GM21360 (cell line): ENCODE measurements around the gene GPRIN3.
"Not testable (repeated sequence)": the region's sequence is repeated elsewhere in the genome, so short reads cannot be mapped to it uniquely, and the experiment has no call there.

Experiments used
- ATAC-seq: cut with Tn5 transposase; IDR thresholded peaks from one replicate; pipeline ENCODE4 v1.9.1; 2021; ENCODE audit warnings: mild to moderate bottlenecking, moderate library complexity; ENCODE audit not compliant: unreplicated experiment

Gene GPRIN3

DNA sequence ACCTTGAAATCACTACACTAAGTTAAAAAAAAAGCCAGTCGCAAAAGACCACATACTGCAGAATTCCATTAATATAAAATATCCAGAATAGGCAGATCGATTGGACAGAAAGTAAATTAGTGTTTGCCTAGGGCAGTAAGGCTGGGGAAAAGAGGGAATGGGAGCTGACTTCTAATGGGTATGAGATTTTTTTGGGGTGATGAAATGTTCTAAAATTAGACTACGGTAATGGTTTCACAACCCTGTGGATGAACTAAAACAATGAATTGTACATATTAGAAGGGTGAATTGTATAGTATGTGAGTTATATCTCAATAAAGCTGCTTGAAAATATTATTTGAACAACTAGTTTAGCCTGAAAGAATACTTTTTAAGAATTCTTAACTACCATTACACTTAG is 6.7 kb upstream of the GPRIN3 start:
- ATAC-seq, result no peak

DNA sequence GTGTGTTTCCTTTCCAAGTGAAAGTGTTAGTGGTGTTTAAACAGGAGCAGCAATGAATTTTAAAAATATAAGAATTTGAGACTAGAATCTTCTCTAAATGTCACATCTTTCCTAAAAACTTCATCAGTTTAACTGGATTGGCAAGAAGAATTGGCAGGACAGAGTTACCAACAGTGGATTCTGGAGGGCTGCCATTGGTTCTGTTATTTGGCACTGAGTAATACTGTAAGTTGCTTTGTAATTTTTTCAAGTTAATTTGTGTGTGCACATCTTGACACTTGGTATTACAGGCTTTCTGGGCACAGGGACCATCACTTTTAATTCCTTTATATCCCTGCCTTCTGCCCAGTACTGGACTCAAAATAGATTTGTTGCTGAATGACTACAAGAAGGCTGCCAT is 4.5 kb upstream of the GPRIN3 start:
- ATAC-seq, result no peak

- ATAC-seq, result no peak
Observed at GRCh38 chr4:89311433-89311832, 3.8 kb upstream of the GPRIN3 start.

GRCh38 chr4:89309154-89309553 is 1.6 kb upstream of the GPRIN3 start:
- not testable (repeated sequence) for ATAC-seq

GRCh38 chr4:89308161-89308500 is 531 bp upstream of the GPRIN3 start:
- no peak for ATAC-seq

- ATAC-seq, result no peak
Observed at GRCh38 chr4:89307178-89307445, 488 bp downstream of the GPRIN3 start.

DNA sequence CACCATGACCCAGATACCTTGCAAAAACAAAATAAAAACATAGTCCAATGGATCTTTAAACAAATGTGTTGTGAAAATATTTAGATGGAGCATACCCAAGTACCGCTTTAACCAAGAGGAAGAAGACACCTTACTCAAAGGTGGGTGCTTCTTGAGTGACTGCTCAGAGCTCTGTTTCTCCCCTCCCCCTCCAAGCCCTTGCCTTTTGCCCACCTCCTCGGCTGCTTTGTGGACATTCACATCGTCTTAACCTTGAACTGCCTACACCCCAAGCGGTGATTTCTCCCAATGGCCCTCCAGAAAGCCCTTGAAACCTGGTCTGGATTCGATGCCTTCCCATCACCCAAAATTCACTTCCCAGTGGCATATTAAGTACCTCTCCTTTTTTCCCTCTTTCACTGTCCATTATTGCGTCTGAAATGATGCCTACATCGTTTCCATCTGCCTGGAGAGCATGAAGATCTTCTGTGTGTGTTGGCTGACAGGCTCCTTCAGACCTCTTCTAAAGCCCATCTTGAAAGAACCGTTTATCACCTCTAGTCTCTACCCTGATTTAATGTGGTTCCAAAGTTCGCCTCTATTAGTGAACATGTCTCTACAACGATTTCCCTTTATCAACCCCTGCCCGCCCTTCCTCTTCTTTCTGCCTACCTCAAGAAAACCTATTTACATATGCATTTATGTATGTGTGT is 968 bp downstream of the GPRIN3 start:
- ATAC-seq, result no peak

GRCh38 chr4:89305712-89306437 is 1.7 kb downstream of the GPRIN3 start:
- no peak for ATAC-seq

- ATAC-seq, result no peak
Observed at GRCh38 chr4:89305028-89305427, 2.6 kb downstream of the GPRIN3 start.

GRCh38 chr4:89303814-89304388 is 3.7 kb downstream of the GPRIN3 start:
- no peak for ATAC-seq

- ATAC-seq, result no peak
Observed at GRCh38 chr4:89303177-89303576, 4.4 kb downstream of the GPRIN3 start.

- no peak for ATAC-seq
Observed at GRCh38 chr4:89301902-89302301, 5.7 kb downstream of the GPRIN3 start.

DNA sequence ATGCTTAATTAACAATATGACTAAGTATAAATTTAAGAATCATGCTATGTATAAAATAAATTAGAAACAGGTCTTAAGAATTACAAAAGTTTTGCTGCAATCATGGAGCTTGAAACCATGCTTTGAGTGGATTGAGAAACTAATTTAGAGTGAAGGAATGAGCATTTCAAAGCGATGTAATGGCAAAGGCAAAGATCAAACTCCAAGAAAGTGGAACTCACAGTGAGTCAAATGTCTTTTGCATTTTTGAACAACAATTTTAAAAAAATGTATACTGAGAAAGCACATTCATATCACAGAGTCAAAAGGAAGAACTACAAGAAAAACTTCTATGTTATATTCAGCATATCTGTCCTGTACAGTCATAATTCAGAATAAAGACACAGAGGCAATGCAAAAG is 6.6 kb downstream of the GPRIN3 start:
- no peak for ATAC-seq

GRCh38 chr4:89300499-89300898 is 7.1 kb downstream of the GPRIN3 start:
- ATAC-seq, result no peak

- no peak for ATAC-seq
Observed at GRCh38 chr4:89300060-89300459, 7.5 kb downstream of the GPRIN3 start.

- no peak for ATAC-seq
Observed at GRCh38 chr4:89299153-89299791, 8.3 kb downstream of the GPRIN3 start.

DNA sequence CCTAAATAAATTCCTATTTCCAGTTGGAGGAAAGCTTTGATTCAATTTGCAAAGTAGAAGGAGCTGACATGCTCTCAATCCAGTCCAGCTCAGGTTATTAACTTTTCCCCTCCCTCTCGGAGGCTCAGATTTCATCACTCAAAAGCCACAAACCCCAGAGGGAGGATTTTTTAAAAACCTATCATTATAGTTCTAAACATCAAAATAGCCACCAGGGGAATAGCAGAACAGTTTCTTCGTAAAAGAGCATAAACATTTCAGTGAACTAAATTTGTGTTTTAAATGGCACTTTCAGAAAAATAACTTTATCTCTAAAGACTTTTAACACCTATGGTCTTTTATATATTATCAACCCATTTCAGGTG is 8.8 kb downstream of the GPRIN3 start:
- no peak for ATAC-seq

- no peak for ATAC-seq
Observed at GRCh38 chr4:89298155-89298554, 9.4 kb downstream of the GPRIN3 start.

- no peak for ATAC-seq
Observed at GRCh38 chr4:89296896-89297295, 10.7 kb downstream of the GPRIN3 start.

GRCh38 chr4:89296399-89296798 is 11.2 kb downstream of the GPRIN3 start:
- ATAC-seq, result no peak

DNA sequence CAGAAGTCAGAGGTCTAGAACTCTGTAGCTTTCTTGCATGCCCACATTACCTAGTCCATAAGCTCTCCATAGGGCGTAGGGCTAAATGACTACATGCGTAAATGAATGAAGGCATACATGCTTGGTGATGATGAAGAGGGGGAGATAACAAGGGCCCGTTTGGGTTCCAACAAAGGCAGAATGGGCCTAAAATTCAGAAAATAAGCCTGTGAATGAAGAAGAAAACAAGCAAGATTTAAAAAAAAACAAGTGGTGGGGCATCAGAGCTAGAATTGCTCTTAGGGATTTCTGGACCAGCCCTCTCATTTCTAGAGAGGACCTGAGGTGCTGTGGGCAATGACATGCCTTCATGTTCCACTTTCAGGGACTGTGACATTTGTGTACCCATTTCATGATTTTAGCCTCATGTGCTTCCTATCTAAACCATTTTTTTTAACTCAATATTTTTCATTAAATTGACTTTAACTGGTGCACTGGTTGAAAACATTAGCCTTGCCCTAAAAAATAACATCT is 12.1 kb downstream of the GPRIN3 start:
- ATAC-seq, result no peak
